Measurements from ENCODE around the gene FHIT.

- TF ChIP-seq ZNF274 (IDR thresholded peaks at IDR 0.05; ENCODE audit: low read depth, low read length) (no peak), SUZ12 (IDR thresholded peaks at IDR 0.05; ENCODE audit: extremely low read depth, insufficient read depth, insufficient read length) (no peak)
Measured at GRCh38 chr3:59759298-59760031, 1491.8 kb downstream of the FHIT start.
